Measurements from ENCODE around the gene RASAL3. TPM values are rescaled to one million over a fixed set of nuclear protein-coding genes. Genes with fewer than 3 reads are reported as not detected.

RASAL3 gene
- total and polyA plus RNA-seq, 2 of the 8 experiments (the other 6 are each of a cell fraction or from before 2014, with no cell fraction given): 0.19 to 0.63 TPM

GRCh38 chr19:15404097-15404779, 60.1 kb downstream of the RASAL3 start:
- no peak overlapping the region for H3K18ac ChIP-seq (ENCODE audit: extremely low read depth, low read length)
- H2BK5ac ChIP-seq (ENCODE audit: low read depth, low read length): no peak overlapping the region
- no peak overlapping the region for H2BK12ac ChIP-seq (ENCODE audit: low read depth, low read length)
- no peak overlapping the region for H4K91ac ChIP-seq (replicated peaks; ENCODE audit: insufficient read length, low read length)
- H3K9me3 ChIP-seq (ENCODE audit: insufficient read depth in 2 of 2, low read depth in 1 of 2, low read length in 1 of 2): no peaks in the 10 kb centered on the region
- DNase-seq (ENCODE audit: low read depth in 1 of 2, low spot score in 2 of 2): no peak
- ChIA-PET CTCF (ENCODE audit: partially characterized antibody) (interaction anchor here (0.6 to 1.4 kb wide), 3 partner anchors 17 to 152 kb away, joined by 3 read pairs; no protein-coding TSS in a partner anchor), POLR2A (ENCODE audit: partially characterized antibody) (interaction anchor here (0.9 to 4.4 kb wide), 5 partner anchors 9 to 25 kb away, joined by 3 to 35 read pairs (median 7); partner anchors contain the start of genes AKAP8 and AKAP8L)
- H2BK15ac ChIP-seq (ENCODE audit: low read length): no peak overlapping the region
- no peak overlapping the region for H3K14ac ChIP-seq (ENCODE audit: insufficient read length)
- H3K9ac ChIP-seq (replicated peaks in 1 of 4; ENCODE audit: extremely low read depth in 1 of 4, low read depth in 3 of 4, low read length in 3 of 4): no peak overlapping the region
- WGBS, 2 experiments (ENCODE audit: extremely low coverage in 1 of 2, insufficient coverage in 1 of 2, insufficient read length in 1 of 2, insufficient replicate concordance in 2 of 2, low coverage in 1 of 2, low lambda C conversion rate in 2 of 2, missing lambda C conversion rate in 1 of 2): 90% methylated on average over 7 of the region's 7 CpGs; no CpG with 5 or more reads in 1 of the 2 experiments
- no peak overlapping the region for H2AK5ac ChIP-seq (ENCODE audit: low read depth, low read length)
- peaks cover 29% of the 10 kb centered on the region for H3K79me1 ChIP-seq (ENCODE audit: low read depth, low read length)
- no peak overlapping the region for H2BK120ac ChIP-seq (replicated peaks; ENCODE audit: low read depth, low read length)
- peaks cover 19 to 31% of the 10 kb centered on the region in 2 experiments for H4K20me1 ChIP-seq (replicated peaks in 1 of 2; ENCODE audit: control insufficient read depth in 1 of 2, insufficient read depth in 2 of 2, low read length in 2 of 2)
- H4K8ac ChIP-seq (ENCODE audit: extremely low read depth, insufficient read depth, low read length): no peak overlapping the region
- no peak overlapping the region for H3K4me3 ChIP-seq (ENCODE audit: extremely low read depth in 1 of 4, insufficient read depth in 2 of 4, low read depth in 3 of 4, low read length in 4 of 4)
- no peaks in the 10 kb centered on the region for H3K4me1 ChIP-seq (replicated peaks in 1 of 4; ENCODE audit: control insufficient read depth in 3 of 4, insufficient read depth in 4 of 4, low read length in 3 of 4)
- no peak overlapping the region for H4K5ac ChIP-seq (ENCODE audit: insufficient read length, low read depth, low read length)
- H2AFZ ChIP-seq (ENCODE audit: low read length): no peak overlapping the region
- no peak for TF ChIP-seq POLR2AphosphoS5 (IDR thresholded peaks at IDR 0.05; ENCODE audit: low read depth, low read length)
- TF ChIP-seq GTF2F1 (IDR thresholded peaks at IDR 0.05; ENCODE audit: borderline replicate concordance, low read depth, low read length): no peak
- no peak for TF ChIP-seq MAX (IDR thresholded peaks at IDR 0.05)
- TF ChIP-seq KDM1A (IDR thresholded peaks at IDR 0.05; ENCODE audit: borderline replicate concordance, low read length): no peak
- no peak for TF ChIP-seq RBBP5 (IDR thresholded peaks at IDR 0.05; ENCODE audit: borderline replicate concordance, low read depth, low read length)
- no peak for TF ChIP-seq PHF8 (conservative IDR thresholded peaks at IDR 0.05; ENCODE audit: low read depth, low read length)
- no peak for TF ChIP-seq BCL11A (IDR thresholded peaks at IDR 0.05; ENCODE audit: low read depth in 2 of 2, low read length in 2 of 2)
- no peak for TF ChIP-seq RNF2 (IDR thresholded peaks at IDR 0.05; ENCODE audit: borderline replicate concordance, low read depth, low read length, missing control alignments, poor library complexity, severe bottlenecking)
- no peak for TF ChIP-seq JUND (IDR thresholded peaks at IDR 0.05; ENCODE audit: low read length)
- TF ChIP-seq POU5F1 (IDR thresholded peaks at IDR 0.05; ENCODE audit: low read depth, low read length): no peak
- TF ChIP-seq ASH2L (IDR thresholded peaks at IDR 0.05; ENCODE audit: low read length): no peak
- TF ChIP-seq CTBP2 (IDR thresholded peaks at IDR 0.05; ENCODE audit: borderline replicate concordance, insufficient read depth, insufficient read length, low read length): no peak
- H3K27me3 ChIP-seq (replicated peaks in 1 of 4; ENCODE audit: control insufficient read depth in 3 of 4, extremely low read depth in 1 of 4, insufficient read depth in 3 of 4, low read length in 3 of 4): no peaks in the 10 kb centered on the region
- H3K4me2 ChIP-seq (ENCODE audit: insufficient read depth in 1 of 2, low read depth in 2 of 2, low read length in 2 of 2): no peak overlapping the region
- H3K23me2 ChIP-seq (ENCODE audit: low read depth, low read length): no peaks in the 10 kb centered on the region
- no peak overlapping the region for H3K27ac ChIP-seq (ENCODE audit: low read depth, low read length)
- FAIRE-seq: no peak
- no peak overlapping the region for H3K23ac ChIP-seq (ENCODE audit: insufficient read length)
- no peak overlapping the region for H2BK20ac ChIP-seq (ENCODE audit: low read length)
- H3K56ac ChIP-seq (replicated peaks; ENCODE audit: insufficient read length, low read depth, low read length): no peak overlapping the region
- peaks cover 9 to 27% (median 13%) of the 10 kb centered on the region in 4 experiments; a peak in 7 of 8 replicates for H3K36me3 ChIP-seq (ENCODE audit: control insufficient read depth in 2 of 4, insufficient read depth in 4 of 4, low read length in 3 of 4)
- H3K4ac ChIP-seq (replicated peaks; ENCODE audit: insufficient read length, low read depth, low read length): no peak overlapping the region
- H3K79me2 ChIP-seq (ENCODE audit: control insufficient read depth in 1 of 2, insufficient read depth in 2 of 2, low read length in 2 of 2): peaks cover 19 to 87% of the 10 kb centered on the region in 2 experiments

Data from H1 (cell line).